ENCODE data around the gene NECTIN1.

The NECTIN1 gene

GRCh38 chr11:119685111-119685746 lies 43.8 kb downstream of the NECTIN1 start:
- no peak for TF ChIP-seq CTCF (conservative IDR thresholded peaks at IDR 0.05)
- no peak overlapping the region for H3K27ac ChIP-seq

GRCh38 chr11:119684361-119685110 lies 44.5 kb downstream of the NECTIN1 start:
- no peak for TF ChIP-seq CTCF (conservative IDR thresholded peaks at IDR 0.05)

GRCh38 chr11:119683783-119684182 lies 45.2 kb downstream of the NECTIN1 start:
- no peak for TF ChIP-seq CTCF (conservative IDR thresholded peaks at IDR 0.05)
- H3K27ac ChIP-seq: no peak overlapping the region

More at GRCh38 chr11:119684361-119685110, 44.5 kb downstream of the NECTIN1 start:
- H3K27ac ChIP-seq: no peak overlapping the region

GRCh38 chr11:119681361-119681910 lies 47.6 kb downstream of the NECTIN1 start:
- TF ChIP-seq CTCF (conservative IDR thresholded peaks at IDR 0.05): no peak
- no peak overlapping the region for H3K27ac ChIP-seq

- no peak for TF ChIP-seq CTCF (conservative IDR thresholded peaks at IDR 0.05)
Measured at GRCh38 chr11:119680541-119681360, 48.2 kb downstream of the NECTIN1 start.

GRCh38 chr11:119679346-119679745 lies 49.7 kb downstream of the NECTIN1 start:
- no peak for TF ChIP-seq CTCF (conservative IDR thresholded peaks at IDR 0.05)
- no peak overlapping the region for H3K27ac ChIP-seq

More at GRCh38 chr11:119680541-119681360, 48.2 kb downstream of the NECTIN1 start:
- H3K27ac ChIP-seq: no peak overlapping the region

GRCh38 chr11:119678351-119678750 lies 50.6 kb downstream of the NECTIN1 start:
- no peak for TF ChIP-seq CTCF (conservative IDR thresholded peaks at IDR 0.05)
- no peak overlapping the region for H3K27ac ChIP-seq
